ENCODE data around the gene MRGPRG.
"Not testable (repeated sequence)": the region's sequence is repeated elsewhere in the genome, so short reads cannot be mapped to it uniquely, and the experiment has no call there.

Gene MRGPRG

DNA sequence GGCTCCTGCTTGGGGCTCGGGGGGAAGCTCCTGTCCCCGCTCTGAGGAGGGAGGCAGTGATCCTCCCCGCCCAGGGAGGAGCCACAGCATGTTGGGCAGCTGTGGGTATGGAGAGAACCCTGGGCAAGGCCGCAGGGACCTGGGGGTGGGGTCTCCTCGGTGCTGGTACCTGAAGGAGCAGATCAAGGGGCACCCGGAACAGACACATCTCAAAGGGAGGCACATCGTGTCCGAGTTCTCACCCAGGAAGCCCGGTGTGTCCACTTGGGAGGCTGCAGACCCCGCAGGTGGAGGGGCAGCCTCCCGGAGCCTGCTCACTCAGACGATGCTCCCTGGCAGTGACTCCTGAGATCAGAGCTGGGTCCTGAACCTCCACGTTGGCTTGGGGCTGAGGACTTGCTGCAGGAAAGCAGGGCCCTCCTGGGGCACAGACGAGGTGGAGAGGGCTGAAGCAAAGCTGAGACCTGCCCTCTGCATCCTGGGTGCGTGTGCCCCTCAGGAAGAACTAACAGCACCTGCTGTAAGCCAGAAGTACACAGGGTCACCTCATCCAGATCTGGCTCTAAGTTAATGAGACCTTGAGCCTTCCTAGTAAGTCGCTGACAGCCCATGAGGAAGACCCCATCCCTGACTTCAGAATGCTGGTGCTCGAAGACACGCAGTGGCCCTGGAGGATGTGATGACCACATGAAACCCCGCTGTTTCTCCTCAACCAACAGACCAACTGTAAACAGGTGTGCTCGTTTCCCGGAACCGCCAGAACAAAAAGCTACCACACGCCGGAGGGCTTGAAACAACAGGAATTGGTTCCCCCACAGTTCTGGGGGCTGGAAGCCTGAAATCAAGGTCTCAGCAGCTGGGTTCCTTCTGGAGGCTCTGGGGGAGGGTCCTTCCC lies 47.6 kb downstream of the MRGPRG start:
- DNase-seq, result no peak

DNA sequence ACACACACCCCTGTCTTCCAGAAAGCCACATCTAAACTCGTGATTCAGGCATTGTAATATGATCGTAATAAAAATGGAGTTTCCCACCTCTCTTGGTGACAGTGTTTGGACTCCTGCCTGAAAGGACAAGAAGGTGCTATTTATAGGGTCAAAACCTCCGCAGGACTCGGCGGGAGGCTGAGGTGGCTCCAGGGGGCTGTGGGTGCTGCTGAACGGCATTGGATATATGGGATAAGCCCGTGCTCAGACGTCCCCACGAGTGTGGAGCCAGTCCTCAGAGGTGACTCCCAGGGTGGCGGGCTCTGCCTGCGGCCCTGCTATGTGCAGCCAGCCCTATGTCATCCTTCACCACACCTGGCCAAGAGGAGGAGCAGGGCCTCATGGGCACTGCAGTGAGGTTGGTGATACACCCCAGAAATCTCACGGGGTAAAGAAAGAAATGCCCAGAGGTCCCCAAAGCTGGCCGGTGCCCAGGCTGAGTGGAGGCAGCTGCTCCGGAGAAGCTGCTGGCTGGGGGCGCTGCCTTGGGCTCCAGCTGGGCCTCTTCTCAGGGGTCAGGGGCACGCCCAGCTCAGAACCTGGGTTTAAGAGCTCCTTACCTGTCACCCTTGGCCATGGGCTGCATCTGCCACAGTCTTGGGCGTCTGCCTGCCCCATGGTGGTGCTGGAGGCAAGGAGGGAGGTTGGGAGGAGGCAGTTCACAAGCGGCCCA lies 48.4 kb downstream of the MRGPRG start:
- DNase-seq, result no peak

DNA sequence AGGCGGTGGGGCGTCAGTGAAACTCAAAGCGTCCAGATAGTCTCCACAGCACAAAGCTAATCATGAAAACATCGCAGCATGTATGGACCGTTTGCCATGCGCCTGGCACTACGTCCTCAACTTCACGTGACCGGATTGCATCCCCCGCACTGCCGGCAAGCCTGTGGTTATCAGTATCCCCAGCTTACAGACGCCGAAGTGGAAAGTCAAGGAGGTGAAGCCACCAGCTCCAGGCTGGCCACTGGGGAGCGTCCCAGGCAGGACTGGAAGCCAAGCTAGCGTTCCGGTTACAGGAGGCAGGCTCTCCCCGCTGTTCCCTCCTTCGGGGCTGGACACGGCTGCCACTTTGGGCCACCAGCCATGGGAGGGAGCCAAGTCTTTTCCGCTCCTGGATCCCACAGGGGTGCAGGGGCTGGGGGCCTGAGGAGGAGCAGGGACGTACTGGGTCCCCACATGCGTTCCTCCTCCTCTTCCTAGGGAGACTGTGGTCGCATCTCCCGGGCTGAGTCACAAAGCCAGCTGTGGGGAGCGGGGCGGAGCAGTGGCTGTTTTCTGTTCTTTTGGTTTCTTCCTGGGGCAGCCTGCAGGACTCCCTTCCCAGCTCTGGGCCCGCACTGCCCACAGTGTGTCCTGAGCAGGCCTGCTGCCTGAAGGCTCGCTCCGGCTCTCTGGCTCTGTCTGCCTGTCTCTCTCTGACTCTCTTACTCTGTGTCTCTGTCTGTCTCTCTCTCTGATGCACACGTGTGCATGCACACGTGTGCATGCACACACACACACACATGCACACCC lies 49.2 kb downstream of the MRGPRG start:
- DNase-seq, result peak; percentile 13

DNA sequence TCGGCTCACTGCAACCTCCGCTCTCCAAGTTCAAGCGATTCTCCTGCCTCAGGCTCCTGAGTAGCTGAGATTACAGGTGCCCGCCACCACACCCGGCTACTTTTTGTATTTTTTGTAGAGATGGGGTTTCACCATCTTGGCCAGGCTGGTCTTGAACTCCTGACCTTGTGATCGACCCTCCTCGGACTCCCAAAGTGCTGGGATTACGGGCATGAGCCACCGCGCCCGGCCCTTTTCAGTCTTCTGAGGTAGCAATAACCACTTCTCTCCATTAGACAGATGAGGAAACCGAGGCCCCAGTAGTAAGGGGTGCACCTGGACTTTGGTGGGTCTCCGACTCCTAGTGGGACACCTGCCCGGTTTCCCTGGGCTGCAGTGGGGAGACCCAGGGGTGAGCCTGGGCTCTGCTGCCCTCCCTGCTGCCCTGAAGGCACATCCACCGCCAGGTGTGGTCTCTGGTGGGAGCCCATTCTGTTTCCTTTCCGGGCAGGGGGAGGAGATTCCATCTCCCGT lies 49.8 kb downstream of the MRGPRG start:
- DNase-seq, result not testable (repeated sequence)
